ENCODE measurements around the gene ANO6. TPM values are rescaled to one million over a fixed set of nuclear protein-coding genes. Genes with fewer than 3 reads are reported as not detected.
A peak's percentile ranks its signal among the peaks of the same experiment; 100 is the strongest.
"Not testable (repeated sequence)": the region's sequence is repeated elsewhere in the genome, so short reads cannot be mapped to it uniquely, and the experiment has no call there.

The ANO6 gene
- total RNA-seq, 1 experiment from 2014 or later = 34.2 TPM

GRCh38 chr12:45259675-45260074 lies 43.8 kb downstream of the ANO6 start:
- intact Hi-C loops (cut with micrococcal nuclease; ENCODE audit: unreplicated experiment) = no loop called here
- CTCF ChIA-PET = interaction anchor here (1.2 kb wide), 1 partner anchor 39 kb away, joined by 3 read pairs; no protein-coding TSS in a partner anchor
- peaks cover 5% of the 10 kb centered on the region for H3K36me3 Mint-ChIP-seq (ENCODE audit: insufficient read depth, unreplicated experiment)
- no peak overlapping the region for H3K4me3 Mint-ChIP-seq (ENCODE audit: low read depth, unreplicated experiment)
- no peak for TF ChIP-seq CTCF (IDR thresholded peaks at IDR 0.05; ENCODE audit: unreplicated experiment)
- H3K27ac Mint-ChIP-seq (ENCODE audit: unreplicated experiment) = peak overlapping the region; percentile 73
- H3K27me3 Mint-ChIP-seq (ENCODE audit: unreplicated experiment) = no peaks in the 10 kb centered on the region
- H3K9me3 Mint-ChIP-seq (ENCODE audit: low read depth, unreplicated experiment) = no peaks in the 10 kb centered on the region
- H3K4me1 Mint-ChIP-seq (ENCODE audit: low read depth, unreplicated experiment) = peaks cover 24% of the 10 kb centered on the region
- no peak for DNase-seq
- no TSS peak for BruUV-seq (replicated peaks)

- Mint-ChIP-seq H3K4me1 (ENCODE audit: low read depth, unreplicated experiment) (peaks cover 24% of the 10 kb centered on the region), H3K27ac (ENCODE audit: unreplicated experiment) (peak overlapping the region; percentile 73), H3K4me3 (ENCODE audit: low read depth, unreplicated experiment) (no peak overlapping the region), H3K27me3 (ENCODE audit: unreplicated experiment) (no peaks in the 10 kb centered on the region), H3K36me3 (ENCODE audit: insufficient read depth, unreplicated experiment) (peaks cover 5% of the 10 kb centered on the region), H3K9me3 (ENCODE audit: low read depth, unreplicated experiment) (no peaks in the 10 kb centered on the region)
- no TSS peak for BruUV-seq (replicated peaks)
- CTCF ChIA-PET = interaction anchor here (1.2 kb wide), 1 partner anchor 39 kb away, joined by 3 read pairs; no protein-coding TSS in a partner anchor
- intact Hi-C loops (cut with micrococcal nuclease; ENCODE audit: unreplicated experiment) = no loop called here
- no peak for DNase-seq
- no peak for TF ChIP-seq CTCF (IDR thresholded peaks at IDR 0.05; ENCODE audit: unreplicated experiment)
These were observed 44.4 kb downstream of the ANO6 start for GRCh38 chr12:45260104-45260815.

- intact Hi-C loops (cut with micrococcal nuclease; ENCODE audit: unreplicated experiment) = no loop called here
- H3K27ac Mint-ChIP-seq (ENCODE audit: unreplicated experiment) = peak overlapping the region; percentile 73
- CTCF ChIA-PET = interaction anchor here (1.2 kb wide), 1 partner anchor 40 kb away, joined by 3 read pairs; no protein-coding TSS in a partner anchor
- peaks cover 24% of the 10 kb centered on the region for H3K4me1 Mint-ChIP-seq (ENCODE audit: low read depth, unreplicated experiment)
- peaks cover 5% of the 10 kb centered on the region for H3K36me3 Mint-ChIP-seq (ENCODE audit: insufficient read depth, unreplicated experiment)
- no peak for DNase-seq
- no TSS peak for BruUV-seq (replicated peaks)
- H3K4me3 Mint-ChIP-seq (ENCODE audit: low read depth, unreplicated experiment) = no peak overlapping the region
- TF ChIP-seq CTCF (IDR thresholded peaks at IDR 0.05; ENCODE audit: unreplicated experiment) = no peak
- H3K27me3 Mint-ChIP-seq (ENCODE audit: unreplicated experiment) = no peaks in the 10 kb centered on the region
- H3K9me3 Mint-ChIP-seq (ENCODE audit: low read depth, unreplicated experiment) = no peaks in the 10 kb centered on the region
These were observed 45.0 kb downstream of the ANO6 start for GRCh38 chr12:45260854-45261253.

GRCh38 chr12:45262185-45262584 lies 46.3 kb downstream of the ANO6 start:
- H3K27me3 Mint-ChIP-seq (ENCODE audit: unreplicated experiment); H3K27ac Mint-ChIP-seq (ENCODE audit: unreplicated experiment); intact Hi-C loops (cut with micrococcal nuclease; ENCODE audit: unreplicated experiment); BruUV-seq (replicated peaks); CTCF ChIA-PET; H3K9me3 Mint-ChIP-seq (ENCODE audit: low read depth, unreplicated experiment); DNase-seq; H3K4me3 Mint-ChIP-seq (ENCODE audit: low read depth, unreplicated experiment); H3K36me3 Mint-ChIP-seq (ENCODE audit: insufficient read depth, unreplicated experiment): not testable (repeated sequence)
- H3K4me1 Mint-ChIP-seq (ENCODE audit: low read depth, unreplicated experiment) = peaks cover 24% of the 10 kb centered on the region

GRCh38 chr12:45263587-45263986 lies 47.7 kb downstream of the ANO6 start:
- TF ChIP-seq CTCF (IDR thresholded peaks at IDR 0.05; ENCODE audit: unreplicated experiment) = no peak
- BruUV-seq (replicated peaks) = no TSS peak
- Mint-ChIP-seq H3K27ac (ENCODE audit: unreplicated experiment) (no peak overlapping the region), H3K27me3 (ENCODE audit: unreplicated experiment) (no peaks in the 10 kb centered on the region), H3K4me3 (ENCODE audit: low read depth, unreplicated experiment) (no peak overlapping the region), H3K9me3 (ENCODE audit: low read depth, unreplicated experiment) (no peaks in the 10 kb centered on the region), H3K36me3 (ENCODE audit: insufficient read depth, unreplicated experiment) (peaks cover 5% of the 10 kb centered on the region), H3K4me1 (ENCODE audit: low read depth, unreplicated experiment) (peaks cover 20% of the 10 kb centered on the region)
- CTCF ChIA-PET = no interaction called here
- no peak for DNase-seq
- intact Hi-C loops (cut with micrococcal nuclease; ENCODE audit: unreplicated experiment) = no loop called here
